Hippocampal formation (tissue), 2 donors: ENCODE data around the gene CCDC149.
"Not testable (repeated sequence)": the region's sequence is repeated elsewhere in the genome, so short reads cannot be mapped to it uniquely, and the experiment has no call there.

ENCODE experiments used
- DNase-seq, 2 donors: peaks; one replicate each; lab custom pipeline; 2025; lab: John Stamatoyannopoulos, UW

The CCDC149 gene

GRCh38 chr4:24917076-24917856, 4.4 kb upstream of the CCDC149 start:
- no peak for DNase-seq

GRCh38 chr4:24915121-24915922, 2.5 kb upstream of the CCDC149 start:
- no peak for DNase-seq

DNA sequence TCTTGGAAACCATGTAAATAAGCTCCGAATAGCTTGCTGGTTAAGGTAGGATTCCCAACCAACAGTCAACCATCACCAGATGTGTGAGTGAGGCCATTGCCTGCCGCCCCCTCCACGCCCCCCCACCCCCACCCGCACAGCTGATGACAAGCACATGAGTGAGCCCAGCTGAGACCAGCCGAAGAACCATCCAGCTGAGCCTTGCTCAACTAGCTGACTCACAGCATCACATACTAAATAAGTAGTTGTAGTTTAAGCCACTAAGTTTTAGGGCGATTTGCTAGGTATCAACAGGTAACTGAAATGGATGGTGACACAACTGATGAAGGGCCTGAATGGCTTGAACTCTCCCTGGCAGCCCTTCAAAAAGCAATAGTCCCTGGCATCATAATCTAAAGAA, 1.6 kb upstream of the CCDC149 start:
- DNase-seq, result no peak

DNA sequence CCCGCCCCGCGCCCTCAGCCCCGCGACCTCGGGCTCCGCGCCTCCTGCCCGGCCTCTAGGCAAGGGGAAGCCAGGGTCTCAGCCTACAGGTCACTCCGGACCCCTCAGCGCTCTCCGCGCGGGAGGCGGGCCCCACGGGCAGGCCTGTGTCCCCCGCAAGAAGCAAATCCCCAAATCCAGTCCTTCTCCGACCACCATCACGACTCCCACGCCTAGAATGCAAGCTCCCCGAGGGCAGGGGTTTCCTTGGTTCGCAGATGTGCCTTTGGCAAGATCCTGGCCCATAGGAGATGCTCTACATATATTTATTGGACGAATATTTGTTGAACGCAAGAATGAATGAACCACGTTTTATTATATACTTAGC, 260 bp upstream of the CCDC149 start:
- no peak for DNase-seq

DNA sequence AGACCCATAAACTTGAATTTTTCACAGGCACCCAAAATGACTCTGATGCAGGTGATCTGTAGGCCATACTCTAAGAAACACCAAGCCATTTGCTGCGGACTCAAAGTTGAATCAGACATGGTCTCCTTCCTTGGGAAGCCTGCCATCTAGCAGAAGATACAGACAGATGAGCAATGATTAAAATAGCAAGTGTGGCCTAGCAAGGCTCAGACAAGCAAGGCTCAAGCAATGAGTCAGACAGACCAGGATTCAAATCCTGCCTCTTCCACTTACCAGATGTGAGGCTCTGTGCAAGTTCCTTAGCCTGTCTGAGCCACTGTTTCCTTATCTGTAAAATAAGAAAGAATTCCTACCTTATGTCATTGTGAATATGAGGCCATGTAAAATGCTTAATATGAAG, 2.3 kb downstream of the CCDC149 start:
- DNase-seq, result no peak

DNA sequence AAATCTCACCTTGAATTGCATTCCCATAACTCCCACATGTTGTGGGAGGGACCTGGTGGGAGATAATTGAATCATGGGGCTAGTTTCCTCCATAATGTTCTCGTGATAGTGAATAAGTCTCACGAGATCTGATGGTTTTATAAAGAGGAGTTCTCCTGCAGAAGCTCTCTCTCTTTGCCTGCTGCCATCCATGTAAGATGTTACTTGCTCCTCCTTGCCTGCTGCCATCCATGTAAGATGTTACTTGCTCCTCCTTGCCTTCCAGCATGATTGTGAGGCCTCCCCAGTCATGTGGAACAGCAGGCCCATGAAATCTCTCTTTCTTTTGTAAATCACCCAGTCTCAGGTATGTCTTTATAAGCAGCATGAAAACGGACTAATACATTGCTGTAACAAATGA, 3.2 kb downstream of the CCDC149 start:
- not testable (repeated sequence) for DNase-seq

DNA sequence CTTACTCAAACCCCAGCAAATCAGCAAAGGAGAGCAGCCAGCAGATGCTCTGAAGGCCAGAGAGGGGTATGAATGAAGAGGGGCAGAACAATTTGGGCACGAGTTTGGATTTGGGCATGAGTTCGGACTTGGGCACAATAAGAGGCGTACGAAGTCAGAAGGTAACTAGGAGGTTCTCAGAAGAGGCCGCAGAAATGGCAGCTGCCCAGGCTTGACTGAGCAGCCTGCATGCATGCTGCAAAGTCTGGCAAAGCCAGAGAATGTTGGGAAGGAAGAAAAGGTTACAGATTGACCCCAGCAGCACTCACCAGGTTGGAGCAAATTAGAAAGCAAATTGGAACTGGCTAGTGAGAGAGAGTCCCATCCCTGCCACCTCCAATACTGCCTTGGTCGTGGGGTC, 15.2 kb downstream of the CCDC149 start:
- no peak for DNase-seq

- peak; percentile 7 to 17 for DNase-seq
These were observed 15.9 kb downstream of the CCDC149 start for GRCh38 chr4:24896977-24897376.

GRCh38 chr4:24896056-24896455, 16.8 kb downstream of the CCDC149 start:
- DNase-seq, result no peak

DNA sequence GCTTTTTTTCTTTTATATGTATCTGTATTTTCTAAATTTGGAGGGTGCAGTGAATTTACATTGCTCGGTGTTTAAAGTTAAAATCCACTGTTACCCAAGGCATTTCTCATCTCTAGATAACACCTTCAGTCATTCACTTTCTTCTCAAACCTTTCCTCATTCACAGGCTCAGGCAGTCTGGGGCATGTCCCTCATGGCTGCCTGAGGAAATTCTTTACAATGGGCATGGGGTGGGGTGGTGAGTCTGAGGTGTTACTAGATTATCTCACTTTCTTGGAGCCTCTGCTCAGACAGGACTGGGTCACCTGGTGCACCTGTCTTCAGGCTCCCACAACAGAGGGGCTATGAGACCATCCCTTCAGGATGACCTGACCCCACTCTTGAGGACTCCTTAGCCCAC, 17.4 kb downstream of the CCDC149 start:
- no peak for DNase-seq

GRCh38 chr4:24894846-24895245, 18.0 kb downstream of the CCDC149 start:
- DNase-seq, result no peak

DNA sequence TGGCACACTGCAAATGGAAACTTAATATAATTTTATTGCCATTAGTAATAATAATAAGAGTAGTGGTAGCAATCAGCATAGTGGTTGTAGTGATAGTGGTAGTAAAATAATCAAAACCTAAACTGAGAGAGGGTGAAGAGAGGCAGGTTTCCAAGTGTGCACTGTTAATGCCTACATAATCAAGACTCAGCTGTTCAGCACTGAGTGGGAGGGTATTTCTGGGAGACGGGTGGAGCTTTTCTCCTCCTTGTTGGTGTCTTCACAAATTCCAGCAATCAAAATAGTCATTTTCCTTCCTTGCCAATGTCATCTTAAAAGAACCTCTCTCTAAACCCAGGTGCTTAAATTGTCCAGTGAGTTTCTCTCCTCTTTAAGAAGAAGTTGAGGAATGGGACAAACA, 18.6 kb downstream of the CCDC149 start:
- DNase-seq, result no peak

DNA sequence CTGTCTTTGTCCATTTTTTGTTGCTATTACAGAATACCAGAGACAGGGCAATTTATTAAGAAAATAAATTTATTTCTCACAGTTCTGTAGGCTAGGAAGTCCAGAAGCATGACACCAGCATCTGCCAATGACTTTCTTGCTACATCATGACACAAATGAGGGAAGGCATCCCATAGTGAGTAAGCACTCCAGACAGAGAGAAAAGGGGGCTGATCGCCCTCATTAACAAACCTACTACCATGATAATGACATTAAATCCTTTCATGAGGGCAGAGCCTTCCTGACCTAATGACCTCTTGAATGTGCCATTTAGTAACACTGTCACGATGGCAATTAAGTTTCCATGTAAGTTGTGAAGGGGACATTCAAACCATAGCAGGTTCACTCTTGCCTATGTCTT, 20.1 kb downstream of the CCDC149 start:
- no peak for DNase-seq

DNA sequence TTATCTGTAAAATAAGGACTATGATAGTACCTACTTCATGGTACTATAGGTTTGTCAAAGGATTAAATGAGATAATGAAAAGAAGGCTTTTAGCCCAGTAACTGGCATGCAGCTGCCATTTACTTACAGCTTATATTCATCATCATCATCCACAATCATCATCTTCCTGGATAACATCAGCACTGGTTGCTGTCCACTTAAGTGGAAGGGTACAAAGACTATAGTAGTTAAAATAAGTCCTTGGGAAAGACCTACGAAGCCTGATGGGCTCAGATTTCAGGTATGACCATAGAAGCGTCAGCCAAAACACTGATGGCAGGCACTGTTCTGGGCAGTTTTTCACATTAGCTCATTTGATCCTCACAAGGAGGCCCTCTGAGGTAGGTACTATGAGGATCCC, 20.6 kb downstream of the CCDC149 start:
- DNase-seq, result no peak

- DNase-seq, result no peak
These were observed 22.2 kb downstream of the CCDC149 start for GRCh38 chr4:24890561-24891126.

DNA sequence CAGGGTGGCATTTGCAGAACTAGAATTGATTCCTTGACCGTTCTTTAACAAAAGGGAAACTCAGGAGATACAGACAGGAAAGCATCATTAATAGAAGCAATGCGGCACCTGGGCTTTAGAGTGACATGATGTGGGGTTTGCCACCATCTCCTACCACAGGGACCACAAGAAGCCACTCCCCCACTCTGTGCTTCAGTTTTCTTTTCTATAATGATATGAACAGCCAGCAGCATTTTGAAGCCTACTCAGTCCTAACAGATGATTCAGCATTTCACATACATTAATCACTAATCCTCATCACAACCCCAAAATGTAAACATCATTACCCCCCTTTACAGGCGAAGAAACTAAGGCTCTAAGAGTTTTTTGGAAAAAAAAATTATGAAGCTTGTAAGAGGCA, 22.9 kb downstream of the CCDC149 start:
- DNase-seq, result no peak

DNA sequence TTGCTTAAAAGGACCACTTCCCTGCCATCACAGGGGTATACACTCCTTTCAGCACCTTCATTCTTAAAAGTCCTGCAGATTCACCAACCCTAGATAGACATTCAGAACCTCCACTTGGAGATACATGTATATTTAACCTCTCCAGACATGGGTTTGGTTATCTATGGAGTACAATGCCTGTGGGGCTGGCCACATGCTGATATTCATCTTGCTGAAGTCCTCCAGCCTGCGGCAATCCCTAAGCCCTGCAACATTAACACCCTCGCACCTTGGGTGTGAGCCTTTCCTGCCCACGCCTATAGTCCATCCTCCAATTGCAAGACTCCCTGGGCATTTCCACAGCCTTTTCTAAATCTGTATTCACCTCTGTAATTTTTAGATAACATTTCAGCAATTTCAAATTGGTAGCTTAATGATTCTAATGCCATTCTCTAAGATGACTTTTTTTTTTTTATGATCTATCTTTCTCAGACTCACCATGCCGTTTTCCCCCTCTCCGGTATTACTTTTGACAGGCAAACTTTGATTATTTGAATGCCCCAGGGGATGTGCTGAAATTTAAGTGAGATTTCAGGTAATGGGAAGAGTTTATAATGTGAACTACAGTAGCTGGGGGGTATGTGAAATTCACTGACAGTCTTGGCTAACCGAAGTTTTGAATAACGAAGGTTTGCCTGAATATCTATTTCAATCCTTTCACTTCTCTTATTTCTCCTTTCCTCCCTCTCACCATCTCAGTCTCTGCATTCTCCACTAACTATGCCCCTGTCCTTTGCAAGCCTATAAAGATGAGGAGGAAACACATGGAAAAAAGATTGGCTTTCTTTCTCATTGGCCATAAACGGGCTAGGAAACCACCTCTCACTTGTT, 24.1 kb downstream of the CCDC149 start:
- DNase-seq, result no peak

GRCh38 chr4:24887881-24888430, 24.9 kb downstream of the CCDC149 start:
- no peak for DNase-seq

DNA sequence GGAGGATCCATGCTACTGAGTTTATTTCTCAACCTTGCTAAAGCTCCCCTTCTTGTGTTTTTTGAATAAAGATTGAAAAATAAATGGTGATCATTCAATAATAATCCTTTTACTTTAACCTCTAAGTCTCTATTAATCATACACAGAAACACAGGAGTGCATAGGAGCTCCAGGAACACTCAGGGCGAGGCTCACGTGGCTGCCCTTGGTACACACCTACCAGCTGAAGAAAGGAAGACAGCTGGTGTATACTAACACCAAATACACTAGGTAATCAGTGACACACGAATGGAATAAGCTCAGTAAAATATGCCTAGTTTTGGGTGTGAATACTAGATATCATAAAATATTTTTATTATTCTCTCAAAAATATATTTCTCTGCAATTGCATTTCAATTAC, 26.2 kb downstream of the CCDC149 start:
- no peak for DNase-seq

GRCh38 chr4:24885342-24885741, 27.5 kb downstream of the CCDC149 start:
- DNase-seq, result peak in 1 of 2 donors; percentile 35

GRCh38 chr4:24884902-24885301, 27.9 kb downstream of the CCDC149 start:
- DNase-seq, result no peak
